Inflammatory macrophage treated with lipopolysaccharide for 4 hours (primary cell): ENCODE results near the gene FAM120A.

Experiments
- DNase-seq: peaks from one replicate; pipeline ENCODE4 v3.0.0-alpha.2; 2020

The FAM120A gene

GRCh38 chr9:93451849-93452709 is 594 bp downstream of the FAM120A start:
- peak; percentile 41 for DNase-seq

- peak; percentile 48 for DNase-seq
Observed at GRCh38 chr9:93452710-93453046, 1.2 kb downstream of the FAM120A start.

- DNase-seq, result peak; percentile 97
Observed at GRCh38 chr9:93453047-93453914, 1.8 kb downstream of the FAM120A start, which contains the start of gene FAM120AOS. Gene FAM120AOS, minus strand, starts transcription at chr9:93453581. Its CDS starts 872 bp downstream, at chr9:93452709.

- DNase-seq, result no peak
Observed at GRCh38 chr9:93456022-93456421, 4.5 kb downstream of the FAM120A start.

- DNase-seq, result peak; percentile 83
Observed at GRCh38 chr9:93456504-93456903, 5.0 kb downstream of the FAM120A start.

- DNase-seq, result peak; percentile 50
Observed at GRCh38 chr9:93457006-93457405, 5.5 kb downstream of the FAM120A start.

GRCh38 chr9:93458712-93459111 is 7.2 kb downstream of the FAM120A start:
- peak; percentile 56 for DNase-seq

- DNase-seq, result no peak
Observed at GRCh38 chr9:93459432-93459847, 8.0 kb downstream of the FAM120A start.

- DNase-seq, result no peak
Observed at GRCh38 chr9:93460689-93461413, 9.4 kb downstream of the FAM120A start.

GRCh38 chr9:93461414-93461743 is 9.9 kb downstream of the FAM120A start:
- DNase-seq, result no peak

GRCh38 chr9:93461821-93462220 is 10.3 kb downstream of the FAM120A start:
- DNase-seq, result peak; percentile 59

GRCh38 chr9:93463638-93464248 is 12.3 kb downstream of the FAM120A start:
- no peak for DNase-seq

- peak; percentile 62 for DNase-seq
Observed at GRCh38 chr9:93464395-93464794, 12.9 kb downstream of the FAM120A start.

- DNase-seq, result peak; percentile 14
Observed at GRCh38 chr9:93464876-93465275, 13.4 kb downstream of the FAM120A start.

- peak; percentile 70 for DNase-seq
Observed at GRCh38 chr9:93465855-93466254, 14.4 kb downstream of the FAM120A start.

- DNase-seq, result no peak
Observed at GRCh38 chr9:93466416-93467061, 15.1 kb downstream of the FAM120A start.

GRCh38 chr9:93467062-93467416 is 15.6 kb downstream of the FAM120A start:
- no peak for DNase-seq

GRCh38 chr9:93467462-93467861 is 16.0 kb downstream of the FAM120A start:
- no peak for DNase-seq

- peak; percentile 71 for DNase-seq
Observed at GRCh38 chr9:93468763-93469456, 17.4 kb downstream of the FAM120A start.

- no peak for DNase-seq
Observed at GRCh38 chr9:93470391-93470790, 18.9 kb downstream of the FAM120A start.

- no peak for DNase-seq
Observed at GRCh38 chr9:93471124-93471523, 19.6 kb downstream of the FAM120A start.

GRCh38 chr9:93473411-93473810 is 21.9 kb downstream of the FAM120A start:
- no peak for DNase-seq
